ENCODE data around the gene ADARB2. TPM values are rescaled to one million over a fixed set of nuclear protein-coding genes. Genes with fewer than 3 reads are reported as not detected.

Gene ADARB2
- total RNA-seq, 6 donors from 2014 or later: 0.69 to 5.2 (median 1.8) TPM

DNA sequence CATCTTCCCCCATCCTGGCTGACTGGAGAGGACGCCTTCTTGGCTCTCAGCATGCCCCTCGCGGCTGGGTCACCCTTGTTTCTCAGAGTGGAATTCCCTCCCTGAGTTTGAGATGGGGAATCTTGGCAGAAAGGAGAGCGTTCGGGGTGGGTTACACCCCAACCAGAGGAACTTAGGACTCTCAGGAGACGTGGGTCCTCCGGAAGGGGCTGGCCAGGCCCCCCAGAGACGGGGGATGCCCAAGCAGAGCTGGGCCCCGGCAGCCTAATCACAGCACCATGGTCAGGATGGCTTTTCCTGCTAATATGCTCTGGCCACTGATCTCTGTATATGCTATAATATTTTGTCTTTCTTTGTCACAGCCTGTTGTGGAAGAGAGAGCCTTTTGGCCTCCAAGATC lies 466.8 kb downstream of the ADARB2 start:
- ATAC-seq (ENCODE audit: low FRiP score in 2 of 2): no peak
- no peak for DNase-seq
- no peaks in the 10 kb centered on the region for H3K27me3 ChIP-seq
- no peaks in the 10 kb centered on the region for H3K9me3 ChIP-seq
- no peaks in the 10 kb centered on the region for H3K4me1 ChIP-seq
- WGBS, 2 donors: 83 to 87% methylated on average over 9 of the region's 9 CpGs
- no peaks in the 10 kb centered on the region for H3K36me3 ChIP-seq
- TF ChIP-seq POLR2AphosphoS5 (IDR thresholded peaks at IDR 0.05) (no peak), EP300 (IDR thresholded peaks at IDR 0.05) (no peak), POLR2A (IDR thresholded peaks at IDR 0.05) (no peak)
- TF ChIP-seq, protein P1, sequence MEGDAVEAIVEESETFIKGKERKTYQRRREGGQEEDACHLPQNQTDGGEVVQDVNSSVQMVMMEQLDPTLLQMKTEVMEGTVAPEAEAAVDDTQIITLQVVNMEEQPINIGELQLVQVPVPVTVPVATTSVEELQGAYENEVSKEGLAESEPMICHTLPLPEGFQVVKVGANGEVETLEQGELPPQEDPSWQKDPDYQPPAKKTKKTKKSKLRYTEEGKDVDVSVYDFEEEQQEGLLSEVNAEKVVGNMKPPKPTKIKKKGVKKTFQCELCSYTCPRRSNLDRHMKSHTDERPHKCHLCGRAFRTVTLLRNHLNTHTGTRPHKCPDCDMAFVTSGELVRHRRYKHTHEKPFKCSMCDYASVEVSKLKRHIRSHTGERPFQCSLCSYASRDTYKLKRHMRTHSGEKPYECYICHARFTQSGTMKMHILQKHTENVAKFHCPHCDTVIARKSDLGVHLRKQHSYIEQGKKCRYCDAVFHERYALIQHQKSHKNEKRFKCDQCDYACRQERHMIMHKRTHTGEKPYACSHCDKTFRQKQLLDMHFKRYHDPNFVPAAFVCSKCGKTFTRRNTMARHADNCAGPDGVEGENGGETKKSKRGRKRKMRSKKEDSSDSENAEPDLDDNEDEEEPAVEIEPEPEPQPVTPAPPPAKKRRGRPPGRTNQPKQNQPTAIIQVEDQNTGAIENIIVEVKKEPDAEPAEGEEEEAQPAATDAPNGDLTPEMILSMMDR (IDR thresholded peaks at IDR 0.05): no peak
- no peak overlapping the region for H3K27ac ChIP-seq
- no peak overlapping the region for H3K4me3 ChIP-seq

DNA sequence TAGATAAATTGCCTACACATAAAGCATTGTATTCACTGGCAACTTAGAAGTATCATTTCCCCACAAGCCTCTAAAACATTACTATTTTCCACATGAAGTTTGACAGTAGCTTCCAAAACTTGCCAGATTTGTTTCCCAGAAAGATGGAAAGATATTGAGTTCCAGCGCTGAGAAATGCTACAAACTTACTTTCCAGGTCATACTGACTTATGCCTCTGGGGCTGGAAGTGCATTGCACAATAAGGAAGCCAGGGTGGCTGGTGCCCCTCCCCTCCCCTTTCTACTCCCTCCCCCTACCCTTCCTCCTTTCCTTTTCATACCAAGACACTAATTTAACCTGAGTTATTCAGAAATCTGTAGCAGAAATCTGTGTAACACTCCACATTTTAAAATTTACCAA lies 468.5 kb downstream of the ADARB2 start:
- DNase-seq (no peak), ATAC-seq (ENCODE audit: low FRiP score in 2 of 2) (no peak)
- no peaks in the 10 kb centered on the region for H3K36me3 ChIP-seq
- WGBS, 2 donors: 3 to 8% methylated on average over 1 of the region's 1 CpG
- no peak for TF ChIP-seq POLR2A (IDR thresholded peaks at IDR 0.05)
- TF ChIP-seq, protein P1 (IDR thresholded peaks at IDR 0.05): no peak
- no peaks in the 10 kb centered on the region for H3K4me1 ChIP-seq
- no peak overlapping the region for H3K27ac ChIP-seq
- H3K4me3 ChIP-seq: no peak overlapping the region
- no peaks in the 10 kb centered on the region for H3K27me3 ChIP-seq
- H3K9me3 ChIP-seq: no peaks in the 10 kb centered on the region

DNA sequence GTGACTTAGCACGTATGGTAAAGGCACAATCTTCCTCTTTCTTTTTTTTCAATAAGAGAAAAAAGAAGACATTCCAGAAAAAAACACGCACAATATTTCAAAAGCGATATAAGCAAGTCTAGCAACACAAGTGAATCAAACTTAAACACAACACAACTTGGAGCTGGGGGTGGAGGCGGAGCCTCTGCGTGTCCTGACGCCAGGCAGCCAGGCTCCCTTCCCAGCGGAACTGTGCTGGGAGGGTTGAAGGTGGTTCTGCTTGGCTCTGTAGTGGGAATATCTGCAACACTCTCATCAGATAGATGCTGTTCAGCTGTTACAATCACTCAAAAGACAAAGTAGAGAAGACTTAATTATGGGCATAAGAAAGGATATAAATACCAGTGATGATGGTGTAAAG lies 469.8 kb downstream of the ADARB2 start:
- H3K4me3 ChIP-seq: no peak overlapping the region
- 70 to 72% methylated on average over 7 of the region's 7 CpGs for WGBS, 2 donors

DNA sequence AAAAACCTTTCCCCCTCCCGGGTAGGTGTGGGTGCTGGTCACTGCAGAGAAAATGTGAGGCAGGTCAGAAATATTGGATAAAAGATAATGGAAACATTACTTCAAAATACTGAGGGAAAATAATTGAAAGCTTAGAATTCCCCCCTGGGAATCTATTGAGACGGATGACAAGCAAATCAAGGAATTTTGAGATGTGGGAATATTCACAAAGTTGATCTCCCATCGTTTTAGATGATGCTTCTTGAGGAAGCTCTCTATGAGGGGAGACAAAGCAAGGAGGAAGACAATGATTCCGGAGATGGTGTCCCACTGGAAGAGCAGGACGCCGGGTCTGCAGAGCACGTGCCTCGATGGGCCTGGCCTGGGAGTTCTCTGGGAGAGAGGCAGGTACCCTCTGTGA lies 470.2 kb downstream of the ADARB2 start:
- H3K4me1 ChIP-seq: no peaks in the 10 kb centered on the region
- DNase-seq (no peak), ATAC-seq (ENCODE audit: low FRiP score in 2 of 2) (no peak)
- no peak overlapping the region for H3K4me3 ChIP-seq
- H3K36me3 ChIP-seq: no peaks in the 10 kb centered on the region
- H3K27ac ChIP-seq: no peak overlapping the region
- H3K9me3 ChIP-seq: no peaks in the 10 kb centered on the region
- H3K27me3 ChIP-seq: no peaks in the 10 kb centered on the region
- WGBS, 2 donors: 77 to 82% methylated on average over 8 of the region's 8 CpGs
- TF ChIP-seq POLR2AphosphoS5 (IDR thresholded peaks at IDR 0.05): no peak
- no peak for TF ChIP-seq POLR2A (IDR thresholded peaks at IDR 0.05)
- TF ChIP-seq, protein P1 (IDR thresholded peaks at IDR 0.05): no peak
- no peak for TF ChIP-seq EP300 (IDR thresholded peaks at IDR 0.05)

More for the DNA sequence above, 469.8 kb downstream of the ADARB2 start:
- no peak for TF ChIP-seq EP300 (IDR thresholded peaks at IDR 0.05)
- TF ChIP-seq, protein P1 (IDR thresholded peaks at IDR 0.05): no peak
- TF ChIP-seq POLR2AphosphoS5 (IDR thresholded peaks at IDR 0.05): no peak
- TF ChIP-seq POLR2A (IDR thresholded peaks at IDR 0.05): no peak
- Histone ChIP-seq H3K27ac (no peak overlapping the region), H3K4me1 (no peaks in the 10 kb centered on the region), H3K27me3 (no peaks in the 10 kb centered on the region), H3K36me3 (no peaks in the 10 kb centered on the region), H3K9me3 (no peaks in the 10 kb centered on the region)
- ATAC-seq (ENCODE audit: low FRiP score in 2 of 2) (no peak), DNase-seq (no peak)

DNA sequence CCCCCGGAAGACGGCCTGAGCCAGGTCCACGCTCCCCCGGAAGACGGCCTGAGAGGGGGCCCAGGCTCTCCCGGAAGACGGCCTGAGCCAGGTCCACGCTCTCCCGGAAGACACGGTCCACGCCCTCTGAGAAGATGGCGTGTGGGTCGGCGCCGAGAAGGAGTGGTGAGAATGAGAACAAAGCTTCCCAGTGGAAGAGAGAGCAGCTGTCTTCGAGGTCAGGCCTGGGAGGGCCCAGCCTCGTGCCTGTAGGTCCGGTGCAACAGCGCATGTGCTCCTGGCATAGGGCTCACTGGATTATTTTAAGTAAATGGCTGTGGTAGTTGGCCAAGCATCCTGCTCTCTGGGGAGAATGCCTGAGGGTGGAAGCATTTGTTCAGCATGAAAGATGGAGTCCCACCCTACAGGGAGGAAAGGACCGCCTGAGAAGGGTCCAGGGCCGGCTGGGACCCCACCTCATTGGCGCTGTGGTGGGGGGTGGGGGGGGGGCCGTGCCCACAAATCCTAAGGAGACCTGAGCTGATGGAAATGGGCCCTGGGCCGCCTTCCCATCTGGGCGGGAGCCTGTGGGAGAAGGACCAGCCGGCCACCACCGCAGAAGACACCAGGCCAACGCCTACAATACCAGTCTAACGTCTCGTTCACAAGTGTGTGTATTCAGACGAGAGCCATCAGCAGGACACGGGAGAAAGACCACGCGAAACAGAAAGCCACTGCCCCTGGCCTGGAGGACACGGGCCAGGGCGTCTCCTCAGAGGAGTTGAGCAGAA lies 471.1 kb downstream of the ADARB2 start:
- H3K9me3 ChIP-seq: no peaks in the 10 kb centered on the region
- TF ChIP-seq EP300 (IDR thresholded peaks at IDR 0.05) (no peak), POLR2A (IDR thresholded peaks at IDR 0.05) (no peak), POLR2AphosphoS5 (IDR thresholded peaks at IDR 0.05) (no peak)
- TF ChIP-seq, protein P1 (IDR thresholded peaks at IDR 0.05): no peak
- ATAC-seq (ENCODE audit: low FRiP score in 2 of 2): no peak
- no peak overlapping the region for H3K27ac ChIP-seq
- no peaks in the 10 kb centered on the region for H3K27me3 ChIP-seq
- WGBS, 2 donors: 90 to 94% methylated on average over 25 to 36 of the region's 36 CpGs
- H3K4me1 ChIP-seq: no peaks in the 10 kb centered on the region
- DNase-seq: peak in 1 of 2 donors; percentile 46
- no peaks in the 10 kb centered on the region for H3K36me3 ChIP-seq
- H3K4me3 ChIP-seq: no peak overlapping the region
